Activated T-cell treated with anti-CD3 and anti-CD28 coated beads for 48 hours (primary cell): ENCODE data around the gene SNED1.

Experiments
- DNase-seq: peaks from one replicate; pipeline ENCODE4 v3.0.0-alpha.2; 2020; ENCODE audit warnings: low read depth

The SNED1 gene

GRCh38 chr2:240997856-240998705 is at the start of gene SNED1:
SNED1 (plus strand) TSS chr2:240998618; CDS start chr2:240998838, 220 bp downstream.
- peak; percentile 51 for DNase-seq

DNA sequence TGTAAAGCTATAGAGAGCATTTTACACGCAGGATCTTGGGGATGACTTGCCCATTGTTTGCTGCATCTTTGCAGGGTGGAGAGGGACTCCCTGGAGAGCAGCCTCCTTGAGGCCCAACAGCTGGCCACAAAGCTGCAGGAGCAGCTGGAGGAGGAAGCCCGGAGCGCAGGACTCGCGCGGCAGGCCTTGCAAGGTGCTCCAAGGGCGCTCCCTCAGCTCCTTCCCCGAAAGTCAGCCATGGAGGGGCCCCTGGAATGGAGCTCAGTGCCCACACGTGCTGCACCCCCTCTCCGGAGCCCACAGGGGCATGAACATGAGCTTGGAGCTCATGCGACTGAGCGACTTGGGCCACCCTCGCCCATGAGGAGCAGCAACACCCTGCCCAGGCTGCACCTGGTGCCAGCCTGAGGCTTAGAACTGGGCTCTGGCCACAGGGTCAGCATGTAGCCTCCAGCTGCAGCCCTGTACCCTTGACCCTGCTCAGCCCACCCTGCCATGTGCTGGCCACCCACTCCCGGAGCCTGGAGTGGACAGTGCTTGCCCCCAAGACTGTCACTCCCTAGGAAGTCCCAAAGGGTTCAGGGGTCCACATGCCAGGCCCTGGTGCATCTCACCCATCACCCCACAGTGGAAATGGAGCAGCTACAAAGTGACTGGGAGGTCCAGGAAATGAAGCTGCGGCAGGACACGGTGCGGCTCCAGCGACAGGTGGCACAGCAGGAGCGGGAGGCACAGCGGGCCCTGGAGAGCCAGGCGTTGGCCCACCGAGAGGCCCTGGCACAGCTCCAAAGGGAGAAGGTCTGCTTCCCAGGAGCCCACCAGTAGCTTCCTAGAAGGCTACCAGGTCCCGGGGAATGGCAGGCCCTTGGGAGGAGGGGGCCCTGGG is 49.3 kb upstream of the SNED1 start:
- no peak for DNase-seq

- no peak for DNase-seq
Observed at GRCh38 chr2:240949791-240950705, 48.4 kb upstream of the SNED1 start.

- no peak for DNase-seq
Observed at GRCh38 chr2:240951045-240951594, 47.3 kb upstream of the SNED1 start.

DNA sequence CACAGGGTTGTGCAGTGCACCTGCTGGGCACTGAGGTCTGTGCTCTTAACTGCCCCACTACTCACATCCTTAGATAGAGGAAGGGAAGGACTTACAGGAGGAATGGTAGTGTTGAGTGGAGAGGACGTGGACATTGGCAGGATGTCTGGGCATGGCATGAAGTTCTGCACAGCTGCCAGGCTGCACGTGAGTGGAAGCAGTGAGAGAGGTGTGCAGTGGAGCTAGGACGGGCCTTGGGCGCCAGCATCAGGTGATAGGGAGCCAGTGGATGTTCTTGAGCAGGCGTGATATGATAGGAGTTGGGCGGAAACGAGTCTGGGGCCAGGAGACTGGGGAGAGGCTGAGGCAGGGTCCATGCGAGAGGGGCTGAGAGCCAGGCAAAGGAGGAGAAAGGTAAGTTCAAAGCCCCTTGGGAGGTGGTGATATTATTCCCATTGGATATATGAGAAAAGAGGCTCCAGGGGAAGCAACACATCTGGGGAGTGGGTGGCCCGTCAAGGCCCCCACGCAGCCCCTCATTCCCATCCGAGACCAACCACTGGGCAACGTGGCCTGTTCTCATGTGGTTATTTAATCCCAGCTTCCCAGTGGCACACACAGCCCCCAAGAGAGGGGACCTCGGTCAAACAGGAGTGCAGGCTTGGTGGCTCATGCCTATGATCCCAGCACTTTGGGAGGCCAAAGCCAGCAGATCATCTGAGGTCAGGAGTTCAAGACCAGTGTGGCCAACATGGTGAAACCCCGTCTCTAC is 45.7 kb upstream of the SNED1 start:
- no peak for DNase-seq

GRCh38 chr2:240953426-240954410 is 44.7 kb upstream of the SNED1 start:
- DNase-seq: no peak

- no peak for DNase-seq
Observed at GRCh38 chr2:240954436-240955305, 43.7 kb upstream of the SNED1 start.

GRCh38 chr2:240955306-240956170 is 42.9 kb upstream of the SNED1 start:
- DNase-seq: no peak

- no peak for DNase-seq
Observed at GRCh38 chr2:240956171-240956934, 42.1 kb upstream of the SNED1 start.

DNA sequence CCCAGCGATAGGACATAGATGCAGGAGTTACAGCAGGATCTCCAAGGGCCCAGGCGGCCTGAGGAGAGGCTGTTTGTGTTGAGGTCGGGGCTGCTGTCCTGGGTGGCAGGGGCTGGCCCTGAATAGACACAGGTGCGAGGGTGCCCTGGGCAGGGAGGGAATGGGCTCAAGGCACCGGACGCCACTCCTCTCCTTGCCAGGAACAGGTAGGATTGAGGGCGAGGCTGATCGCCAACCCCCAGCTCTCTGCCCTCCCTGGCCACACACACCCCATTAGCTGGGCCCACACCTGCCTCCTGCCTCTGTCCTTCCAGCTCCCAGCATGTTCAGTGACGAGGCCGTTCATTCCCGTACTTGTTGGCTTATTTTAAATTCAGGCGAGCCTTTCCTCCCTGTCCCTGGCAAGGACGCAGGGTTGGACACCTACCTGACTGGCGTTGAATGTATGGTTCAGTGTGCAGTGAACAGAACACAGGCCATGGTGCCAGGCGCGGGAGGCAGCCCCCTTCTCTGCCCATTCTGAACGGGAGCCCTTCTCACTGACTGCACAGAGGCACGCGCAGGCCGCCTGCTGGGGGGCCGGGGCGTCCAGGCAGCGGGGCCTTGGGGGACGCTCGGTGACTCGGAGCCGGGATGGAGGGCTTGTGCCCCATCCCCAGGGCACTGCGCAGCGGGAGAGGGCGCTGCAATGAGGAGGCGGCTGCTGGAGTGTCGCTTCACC is 41.3 kb upstream of the SNED1 start:
- no peak for DNase-seq

DNA sequence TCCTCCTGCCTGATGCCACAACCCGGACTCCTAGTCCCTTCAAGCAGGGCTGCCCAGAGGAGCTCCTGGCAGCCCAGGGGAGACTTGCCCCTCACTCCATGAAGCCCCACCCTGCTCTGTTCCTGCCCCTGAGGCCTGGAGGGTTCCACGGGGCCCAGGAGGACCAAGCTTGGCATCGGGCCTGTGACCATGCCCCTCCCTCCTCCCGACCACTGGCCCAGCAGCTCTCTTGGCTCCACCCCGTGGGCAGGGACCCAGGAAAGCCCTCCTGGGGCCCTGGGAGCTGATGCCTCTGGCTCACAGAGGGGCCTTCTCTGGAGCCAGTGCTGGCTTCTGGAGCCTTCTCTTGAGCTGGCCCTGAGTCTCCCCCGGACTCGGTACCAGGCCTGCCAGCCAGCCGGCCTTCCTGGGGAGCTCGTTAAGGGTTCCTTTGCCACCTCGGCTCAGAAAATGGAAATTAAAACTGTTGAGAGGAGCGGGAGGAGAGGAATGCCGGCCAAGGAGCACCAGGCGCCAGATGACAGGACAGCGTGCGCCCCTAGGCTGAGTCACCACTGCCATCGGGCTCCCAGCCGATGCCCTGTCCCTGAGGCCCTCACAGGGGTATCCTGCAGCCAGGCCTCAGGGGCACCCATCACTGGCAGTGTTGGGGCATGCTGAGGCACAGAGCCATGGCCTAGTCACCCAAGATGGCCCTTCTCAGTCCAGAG is 40.6 kb upstream of the SNED1 start:
- no peak for DNase-seq

DNA sequence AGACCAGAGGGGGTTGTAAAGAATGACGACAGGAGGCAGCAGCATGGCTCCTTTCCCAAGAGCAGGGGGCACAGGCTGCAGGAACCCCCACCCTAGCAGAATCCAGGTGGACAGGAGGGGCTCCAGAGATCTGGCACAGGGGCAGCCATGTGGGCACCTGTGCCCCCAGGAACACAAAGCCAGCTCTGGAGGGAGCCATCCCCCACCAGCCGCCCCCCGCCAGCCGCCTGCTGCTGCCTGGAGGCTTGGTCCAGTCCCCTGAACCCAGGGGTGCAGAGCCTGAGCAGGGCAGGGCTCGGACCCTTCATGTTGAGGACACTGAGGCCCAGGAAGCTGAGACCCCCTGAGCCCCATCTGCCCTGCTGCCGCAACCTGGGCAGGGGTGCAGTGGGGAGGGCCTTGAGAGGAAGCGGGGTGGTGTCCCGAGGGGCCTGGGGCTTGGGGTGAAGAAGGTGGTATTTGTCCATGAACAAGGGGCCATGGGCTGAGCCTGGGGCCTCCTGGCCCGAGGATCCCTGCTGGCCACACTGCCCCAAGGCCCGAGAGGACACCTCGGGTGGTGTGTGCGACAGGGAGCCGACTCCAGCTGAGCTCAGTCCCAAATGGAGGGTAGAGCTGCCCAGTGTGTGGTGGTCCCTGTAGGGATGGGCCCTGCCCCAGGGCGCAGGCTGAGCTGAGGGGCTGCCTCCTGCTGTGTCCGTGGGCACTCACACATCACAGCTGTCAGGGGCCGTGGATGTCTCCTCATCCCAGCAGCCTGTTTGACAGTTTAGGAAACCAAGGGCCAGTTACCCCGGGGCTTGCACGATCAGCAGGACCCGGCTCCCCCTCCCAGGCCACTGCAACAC is 39.8 kb upstream of the SNED1 start:
- DNase-seq: no peak

DNA sequence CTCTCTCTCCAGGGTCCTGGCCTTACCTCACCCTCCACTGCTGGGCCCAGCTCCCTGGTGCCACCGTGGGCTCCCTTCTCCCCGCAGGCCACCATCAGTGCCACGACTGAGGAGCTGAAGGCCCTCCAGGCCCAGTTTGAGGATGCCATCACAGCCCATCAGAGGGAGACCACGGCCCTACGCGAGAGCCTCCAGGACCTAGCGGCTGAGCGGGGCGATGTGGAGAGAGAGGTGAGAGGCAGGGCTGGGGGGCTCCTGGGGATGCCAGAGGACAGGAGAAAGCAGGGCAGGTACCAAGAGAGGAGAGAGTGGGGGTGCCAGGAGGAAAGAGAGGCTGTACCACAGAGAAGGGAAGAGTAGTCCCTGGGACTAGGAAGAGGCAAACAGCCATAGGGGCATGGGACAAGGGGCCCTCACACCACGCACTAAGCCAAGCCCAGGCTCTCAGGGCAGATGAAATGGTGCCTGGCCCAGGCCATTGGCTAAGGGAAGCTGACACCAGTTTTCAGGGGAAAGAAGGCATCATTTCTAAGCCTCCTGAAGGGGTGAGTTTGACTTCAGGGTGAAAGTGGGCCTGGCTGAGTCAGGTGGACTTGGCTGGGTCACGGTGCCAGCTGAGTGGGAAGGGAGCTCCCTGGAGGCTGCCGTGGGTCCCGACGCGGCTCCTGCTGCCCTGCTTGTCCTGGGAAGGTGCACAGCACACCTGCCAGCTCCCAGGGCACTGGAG is 39.0 kb upstream of the SNED1 start:
- no peak for DNase-seq

GRCh38 chr2:240959941-240960308 is 38.5 kb upstream of the SNED1 start:
- DNase-seq: no peak
